A549 (cell line): ENCODE measurements around the gene PDIA6. TPM values are rescaled to one million over a fixed set of nuclear protein-coding genes. Genes with fewer than 3 reads are reported as not detected.

ENCODE experiments used
- ATAC-seq, 2 experiments: fragments of 200-7000 bp in 1 of 2; fragments of >200 bp in 1 of 2; cut with Nextera tagmentation in 1 of 2; cut with Tn5 transposase in 1 of 2; 3 replicates each; pipeline versions ENCODE4 v1.8.0 to v1.9.1; 2018 to 2020; ENCODE audit warnings: mild to moderate bottlenecking in 1 of 2, moderate library complexity in 1 of 2
- CTCF ChIA-PET: fragments of 300-600 bp; sonication (Branson Sonifier 250); formaldehyde crosslinking; extraction: SDS; loops from one replicate; lab custom pipeline; 2021; ENCODE audit warnings: antibody characterized with exemption, inconsistent platforms; lab: Yijun Ruan, JAX
- POLR2A ChIA-PET: fragments of 350-600 bp; formaldehyde crosslinking; extraction: SDS; loops from one replicate; lab custom pipeline; 2021; ENCODE audit warnings: antibody characterized with exemption, inconsistent platforms; lab: Yijun Ruan, JAX
- DNase-seq, 2 experiments: peaks; one replicate each; pipeline versions ENCODE4 v3.0.0 to v3.0.0-alpha.2; 2011 to 2016; ENCODE audit warnings: low read depth in 1 of 2, low spot score in 1 of 2
- FAIRE-seq: peaks from 2 replicates; lab custom pipeline; 2011; peaks lifted over from hg19 to GRCh38; lab: Jason Lieb, UNC
- H3K27ac ChIP-seq, 2 experiments: fragments of >200 bp; sonication (Bioruptor Twin); formaldehyde crosslinking; 3 replicates each; pipeline ENCODE4 v1.5.1; 2016 to 2017
- H3K4me1 ChIP-seq: fragments of >200 bp; sonication (Bioruptor Twin); formaldehyde crosslinking; 3 replicates; pipeline ENCODE4 v1.6.1; 2016
- H3K4me2 ChIP-seq: fragments of >200 bp; sonication (Bioruptor Twin); formaldehyde crosslinking; 3 replicates; pipeline ENCODE4 v1.6.1; 2016
- H3K4me3 ChIP-seq: fragments of >200 bp; sonication (Bioruptor Twin); formaldehyde crosslinking; 3 replicates; pipeline ENCODE4 v1.5.1; 2016
- H3K9me3 ChIP-seq: fragments of >200 bp; sonication (Bioruptor Twin); formaldehyde crosslinking; 3 replicates; pipeline ENCODE4 v1.6.1; 2016
- CBX8 ChIP-seq: fragments of 200-600 bp; sonication (generic); IDR thresholded peaks from 2 replicates; pipeline ENCODE4 v1.6.1; 2016
- CEBPB ChIP-seq, 2 experiments: fragments of >200 bp in 1 of 2; sonication (Bioruptor Twin) in 1 of 2; formaldehyde crosslinking in 1 of 2; IDR thresholded peaks; 2 replicates each; pipeline ENCODE4 v1.6.1; 2012 to 2016
- CHD2 ChIP-seq: fragments of 150-350 bp; IDR thresholded peaks from 2 replicates; pipeline ENCODE4 v1.6.1; 2014; ENCODE audit warnings: low read length; ENCODE audit not compliant: partially characterized antibody
- EHMT2 ChIP-seq: fragments of 200-600 bp; sonication (generic); IDR thresholded peaks from 2 replicates; pipeline ENCODE4 v1.6.1; 2016; ENCODE audit warnings: antibody characterized with exemption, low read depth, mild to moderate bottlenecking, moderate library complexity
- ESRRA ChIP-seq: fragments of 150-350 bp; IDR thresholded peaks from 2 replicates; pipeline ENCODE4 v1.6.1; 2014; ENCODE audit warnings: mild to moderate bottlenecking, low read length, borderline replicate concordance
- HDAC2 ChIP-seq: fragments of 200-600 bp; sonication (generic); IDR thresholded peaks from 2 replicates; pipeline ENCODE4 v1.6.1; 2016
- JUNB ChIP-seq: fragments of >200 bp; sonication (Bioruptor Twin); formaldehyde crosslinking; IDR thresholded peaks from 2 replicates; pipeline ENCODE4 v1.6.1; 2016
- KDM1A ChIP-seq: fragments of 200-600 bp; sonication (generic); IDR thresholded peaks from 2 replicates; pipeline ENCODE4 v1.6.1; 2016; ENCODE audit warnings: low read depth, mild to moderate bottlenecking
- KDM5A ChIP-seq: fragments of 200-600 bp; sonication (generic); IDR thresholded peaks from 2 replicates; pipeline ENCODE4 v1.6.1; 2016; ENCODE audit warnings: antibody characterized with exemption, mild to moderate bottlenecking
- NR3C1 ChIP-seq: fragments of >200 bp; sonication (Bioruptor Twin); formaldehyde crosslinking; IDR thresholded peaks from 3 replicates; pipeline ENCODE4 v1.6.1; 2017
- PHF8 ChIP-seq: fragments of 200-600 bp; sonication (generic); IDR thresholded peaks from 2 replicates; pipeline ENCODE4 v1.6.1; 2016; ENCODE audit warnings: low read depth, mild to moderate bottlenecking, antibody characterized with exemption, moderate library complexity, borderline replicate concordance
- RAD21 ChIP-seq, 2 experiments: fragments of >200 bp in 1 of 2; sonication (Bioruptor Twin) in 1 of 2; formaldehyde crosslinking in 1 of 2; IDR thresholded peaks in 1 of 2; conservative IDR thresholded peaks in 1 of 2; 2 replicates in 1 of 2; 3 replicates in 1 of 2; pipeline ENCODE4 v1.6.1; 2012 to 2018; ENCODE audit warnings: inconsistent platforms in 1 of 2
- RARB ChIP-seq: fragments of 250-450 bp; sonication (Bioruptor Pico); IDR thresholded peaks from 2 replicates; pipeline ENCODE4 v1.8.0; 2021; ENCODE audit warnings: mild to moderate bottlenecking, moderate library complexity
- SMC3 ChIP-seq: fragments of >200 bp; sonication (Bioruptor Twin); formaldehyde crosslinking; IDR thresholded peaks from 3 replicates; pipeline ENCODE4 v1.6.1; 2018; ENCODE audit warnings: inconsistent platforms
- TFCP2L1 ChIP-seq: fragments of 250-450 bp; sonication (Bioruptor Pico); IDR thresholded peaks from 2 replicates; pipeline ENCODE4 v1.5.0; 2021; ENCODE audit warnings: mild to moderate bottlenecking
- TP53 ChIP-seq: fragments of 250-450 bp; sonication (Bioruptor Pico); IDR thresholded peaks from 2 replicates; pipeline ENCODE4 v1.5.0; 2021; ENCODE audit warnings: mild to moderate bottlenecking, moderate library complexity
- ZC3H11A ChIP-seq: fragments of 450-650 bp; IDR thresholded peaks from 2 replicates; pipeline ENCODE4 v1.6.1; 2014; ENCODE audit warnings: antibody characterized with exemption, mild to moderate bottlenecking
- ZNF302 ChIP-seq: fragments of 250-450 bp; sonication (Bioruptor Pico); IDR thresholded peaks from 2 replicates; pipeline ENCODE4 v1.9.0; 2021; ENCODE audit warnings: inconsistent platforms, mild to moderate bottlenecking, moderate library complexity
- WGBS: methylation state at CpG from one replicate; pipeline ENCODE4 v1.1.6; 2017; ENCODE audit errors: missing lambda C conversion rate; 5-methylcytosine and 5-hydroxymethylcytosine counted together
- polyA plus RNA-seq, 4 experiments: library from polyadenylated mRNA; depleted of rRNA in 3 of 4; stranded (reverse); fragments of >200 nt; fragmentation: RNase III in 1 of 4; extraction: RNeasy Plus Mini Kit Qiagen cat#74134 plus additional on column Dnase treatment in 1 of 4; gene quantifications; 2 replicates in 3 of 4; 3 replicates in 1 of 4; pipeline ENCODE4 v1.2.3, GENCODE V29; 2011 to 2017
- TF ChIP-seq, protein P1 (sequence below): IDR thresholded peaks from 2 replicates; pipeline ENCODE4 v1.6.1; 2012
- TF ChIP-seq, protein P2 (sequence below): IDR thresholded peaks from 2 replicates; pipeline ENCODE4 v1.6.1; 2012; ENCODE audit warnings: low read depth, borderline replicate concordance
- TF ChIP-seq, protein P3 (sequence below): fragments of >200 bp; sonication (Bioruptor Twin); formaldehyde crosslinking; IDR thresholded peaks from 3 replicates; pipeline ENCODE4 v1.5.1; 2016
- TF ChIP-seq, protein P4 (sequence below): fragments of 450-650 bp; IDR thresholded peaks from 2 replicates; pipeline ENCODE4 v1.6.1; 2014; ENCODE audit warnings: antibody characterized with exemption
- TF ChIP-seq, protein P5 (sequence below): fragments of 250-450 bp; sonication (Bioruptor Pico); IDR thresholded peaks from 2 replicates; pipeline ENCODE4 v1.5.0; 2020; ENCODE audit warnings: low read depth, mild to moderate bottlenecking, moderate library complexity
- TF ChIP-seq, protein P6 (sequence below): fragments of 150-350 bp; IDR thresholded peaks from 2 replicates; pipeline ENCODE4 v1.6.1; 2014; ENCODE audit warnings: low read depth, mild to moderate bottlenecking, low read length
- TF ChIP-seq, protein P7 (sequence below): IDR thresholded peaks from 2 replicates; pipeline ENCODE4 v1.6.1; 2012

Gene PDIA6
- polyA plus RNA-seq, 2 of the 4 experiments (the other 2 are of a cell fraction), result 322 to 442 TPM

DNA sequence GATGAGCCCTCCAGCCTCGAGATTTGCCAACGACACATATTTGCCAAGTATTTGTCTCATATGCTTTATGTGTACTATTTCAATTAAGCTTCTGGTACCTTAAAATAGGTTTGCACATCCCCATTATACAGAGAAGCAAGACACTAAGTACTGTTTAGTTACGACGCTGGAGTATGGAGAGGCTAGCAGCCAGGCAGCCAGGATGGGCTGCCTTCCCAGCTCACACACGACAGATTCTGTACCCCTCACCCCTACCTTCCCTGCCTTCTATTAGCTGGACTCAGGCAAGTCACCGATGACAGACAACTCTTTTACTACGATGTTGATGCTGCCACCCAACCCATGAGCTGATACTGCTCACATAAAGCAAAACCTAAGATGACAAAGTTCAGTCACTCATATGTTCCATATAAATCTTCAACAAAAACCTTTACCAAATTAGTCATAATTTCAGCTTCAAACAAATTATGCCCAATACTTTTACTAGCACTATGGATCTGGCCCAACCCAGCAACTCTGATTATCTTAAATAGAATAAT is 17.0 kb downstream of the PDIA6 start:
- Histone ChIP-seq H3K4me1 (no peaks in the 10 kb centered on the region), H3K4me3 (no peak overlapping the region), H3K9me3 (no peaks in the 10 kb centered on the region), H3K27ac (no peak overlapping the region), H3K4me2 (no peak overlapping the region)
- ATAC-seq (no peak), DNase-seq (no peak), FAIRE-seq (no peak)
- TF ChIP-seq, protein P1, sequence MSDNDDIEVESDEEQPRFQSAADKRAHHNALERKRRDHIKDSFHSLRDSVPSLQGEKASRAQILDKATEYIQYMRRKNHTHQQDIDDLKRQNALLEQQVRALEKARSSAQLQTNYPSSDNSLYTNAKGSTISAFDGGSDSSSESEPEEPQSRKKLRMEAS, result no peak
- TF ChIP-seq, protein P2, sequence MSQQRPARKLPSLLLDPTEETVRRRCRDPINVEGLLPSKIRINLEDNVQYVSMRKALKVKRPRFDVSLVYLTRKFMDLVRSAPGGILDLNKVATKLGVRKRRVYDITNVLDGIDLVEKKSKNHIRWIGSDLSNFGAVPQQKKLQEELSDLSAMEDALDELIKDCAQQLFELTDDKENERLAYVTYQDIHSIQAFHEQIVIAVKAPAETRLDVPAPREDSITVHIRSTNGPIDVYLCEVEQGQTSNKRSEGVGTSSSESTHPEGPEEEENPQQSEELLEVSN, result no peak
- TF ChIP-seq ESRRA (no peak), RARB (CRISPR knock-in tag) (no peak), RAD21 (conservative IDR thresholded peaks at IDR 0.05 in 1 of 2, IDR thresholded peaks at IDR 0.05 in 1 of 2) (no peak), CBX8 (no peak), CHD2 (no peak), TFCP2L1 (CRISPR knock-in tag) (no peak), NR3C1 (no peak), ZC3H11A (no peak), PHF8 (no peak)
- TF ChIP-seq, protein P3, sequence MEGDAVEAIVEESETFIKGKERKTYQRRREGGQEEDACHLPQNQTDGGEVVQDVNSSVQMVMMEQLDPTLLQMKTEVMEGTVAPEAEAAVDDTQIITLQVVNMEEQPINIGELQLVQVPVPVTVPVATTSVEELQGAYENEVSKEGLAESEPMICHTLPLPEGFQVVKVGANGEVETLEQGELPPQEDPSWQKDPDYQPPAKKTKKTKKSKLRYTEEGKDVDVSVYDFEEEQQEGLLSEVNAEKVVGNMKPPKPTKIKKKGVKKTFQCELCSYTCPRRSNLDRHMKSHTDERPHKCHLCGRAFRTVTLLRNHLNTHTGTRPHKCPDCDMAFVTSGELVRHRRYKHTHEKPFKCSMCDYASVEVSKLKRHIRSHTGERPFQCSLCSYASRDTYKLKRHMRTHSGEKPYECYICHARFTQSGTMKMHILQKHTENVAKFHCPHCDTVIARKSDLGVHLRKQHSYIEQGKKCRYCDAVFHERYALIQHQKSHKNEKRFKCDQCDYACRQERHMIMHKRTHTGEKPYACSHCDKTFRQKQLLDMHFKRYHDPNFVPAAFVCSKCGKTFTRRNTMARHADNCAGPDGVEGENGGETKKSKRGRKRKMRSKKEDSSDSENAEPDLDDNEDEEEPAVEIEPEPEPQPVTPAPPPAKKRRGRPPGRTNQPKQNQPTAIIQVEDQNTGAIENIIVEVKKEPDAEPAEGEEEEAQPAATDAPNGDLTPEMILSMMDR, result no peak
- TF ChIP-seq, protein P4, sequence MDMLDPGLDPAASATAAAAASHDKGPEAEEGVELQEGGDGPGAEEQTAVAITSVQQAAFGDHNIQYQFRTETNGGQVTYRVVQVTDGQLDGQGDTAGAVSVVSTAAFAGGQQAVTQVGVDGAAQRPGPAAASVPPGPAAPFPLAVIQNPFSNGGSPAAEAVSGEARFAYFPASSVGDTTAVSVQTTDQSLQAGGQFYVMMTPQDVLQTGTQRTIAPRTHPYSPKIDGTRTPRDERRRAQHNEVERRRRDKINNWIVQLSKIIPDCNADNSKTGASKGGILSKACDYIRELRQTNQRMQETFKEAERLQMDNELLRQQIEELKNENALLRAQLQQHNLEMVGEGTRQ, result no peak
- ChIA-PET POLR2A (no interaction called here), CTCF (interaction anchor here (0.9 to 1.9 kb wide), 4 partner anchors 20 to 337 kb away, joined by 4 to 6 read pairs (median 4); a partner anchor contains a TSS)
- whole genome bisulfite sequencing, result 69% methylated on average over 7 of the region's 7 CpGs

DNA sequence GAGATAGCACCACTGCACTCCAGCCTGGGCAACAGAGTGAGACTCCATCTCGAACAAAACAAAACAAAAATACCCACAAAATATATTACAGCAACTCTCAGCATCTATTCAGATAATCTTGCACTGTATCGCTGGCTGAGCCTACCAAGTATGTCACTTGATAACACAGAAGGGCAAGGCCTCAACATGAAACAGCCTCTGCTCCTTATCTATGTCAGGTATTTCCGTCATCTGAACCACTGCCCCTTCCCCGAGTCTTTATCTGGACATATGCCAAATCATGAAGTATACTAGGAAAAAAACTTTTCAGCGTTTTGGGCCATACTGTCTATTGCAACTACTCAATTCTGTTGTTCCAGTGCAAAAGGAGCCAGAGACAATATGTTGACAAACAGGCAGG is 17.7 kb downstream of the PDIA6 start:
- TF ChIP-seq, protein P5, sequence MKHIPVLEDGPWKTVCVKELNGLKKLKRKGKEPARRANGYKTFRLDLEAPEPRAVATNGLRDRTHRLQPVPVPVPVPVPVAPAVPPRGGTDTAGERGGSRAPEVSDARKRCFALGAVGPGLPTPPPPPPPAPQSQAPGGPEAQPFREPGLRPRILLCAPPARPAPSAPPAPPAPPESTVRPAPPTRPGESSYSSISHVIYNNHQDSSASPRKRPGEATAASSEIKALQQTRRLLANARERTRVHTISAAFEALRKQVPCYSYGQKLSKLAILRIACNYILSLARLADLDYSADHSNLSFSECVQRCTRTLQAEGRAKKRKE, result no peak
- TF ChIP-seq EHMT2, result no peak
- TF ChIP-seq CEBPB (IDR thresholded peaks at IDR 0.05), result no peak
- no peak for TF ChIP-seq SMC3
- TF ChIP-seq, protein P3, result no peak
- TF ChIP-seq ZNF302 (CRISPR knock-in tag), result no peak
- no peak for TF ChIP-seq HDAC2
- TF ChIP-seq TP53 (CRISPR knock-in tag), result no peak
- no peak for TF ChIP-seq KDM5A
- TF ChIP-seq RARB (CRISPR knock-in tag), result no peak
- TF ChIP-seq CHD2, result no peak
- TF ChIP-seq, protein P6, sequence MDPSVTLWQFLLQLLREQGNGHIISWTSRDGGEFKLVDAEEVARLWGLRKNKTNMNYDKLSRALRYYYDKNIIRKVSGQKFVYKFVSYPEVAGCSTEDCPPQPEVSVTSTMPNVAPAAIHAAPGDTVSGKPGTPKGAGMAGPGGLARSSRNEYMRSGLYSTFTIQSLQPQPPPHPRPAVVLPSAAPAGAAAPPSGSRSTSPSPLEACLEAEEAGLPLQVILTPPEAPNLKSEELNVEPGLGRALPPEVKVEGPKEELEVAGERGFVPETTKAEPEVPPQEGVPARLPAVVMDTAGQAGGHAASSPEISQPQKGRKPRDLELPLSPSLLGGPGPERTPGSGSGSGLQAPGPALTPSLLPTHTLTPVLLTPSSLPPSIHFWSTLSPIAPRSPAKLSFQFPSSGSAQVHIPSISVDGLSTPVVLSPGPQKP, result no peak
- TF ChIP-seq CBX8, result no peak
- TF ChIP-seq KDM1A, result no peak
- TF ChIP-seq, protein P7, sequence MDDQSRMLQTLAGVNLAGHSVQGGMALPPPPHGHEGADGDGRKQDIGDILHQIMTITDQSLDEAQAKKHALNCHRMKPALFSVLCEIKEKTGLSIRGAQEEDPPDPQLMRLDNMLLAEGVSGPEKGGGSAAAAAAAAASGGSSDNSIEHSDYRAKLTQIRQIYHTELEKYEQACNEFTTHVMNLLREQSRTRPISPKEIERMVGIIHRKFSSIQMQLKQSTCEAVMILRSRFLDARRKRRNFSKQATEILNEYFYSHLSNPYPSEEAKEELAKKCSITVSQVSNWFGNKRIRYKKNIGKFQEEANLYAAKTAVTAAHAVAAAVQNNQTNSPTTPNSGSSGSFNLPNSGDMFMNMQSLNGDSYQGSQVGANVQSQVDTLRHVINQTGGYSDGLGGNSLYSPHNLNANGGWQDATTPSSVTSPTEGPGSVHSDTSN, result no peak
- no peak for TF ChIP-seq JUNB
- TF ChIP-seq TFCP2L1 (CRISPR knock-in tag), result no peak
- TF ChIP-seq, all 56 proteins: peak for 0
- Histone ChIP-seq H3K4me2 (no peak overlapping the region), H3K27ac (no peak overlapping the region), H3K9me3 (no peaks in the 10 kb centered on the region), H3K4me1 (no peaks in the 10 kb centered on the region), H3K4me3 (no peak overlapping the region)
- POLR2A ChIA-PET, result no interaction called here
- no peak for DNase-seq
- FAIRE-seq, result no peak
- CTCF ChIA-PET, result interaction anchor here (0.9 kb wide), 1 partner anchor 338 kb away, joined by 4 read pairs; a partner anchor contains a TSS
- WGBS, result 93% methylated on average over 5 of the region's 5 CpGs
- ATAC-seq, result no peak
